ENCODE results near the gene OBSCN.

GRCh38 chr1:228402641-228403025 is 194.8 kb downstream of the OBSCN start:
- TF ChIP-seq POLR2AphosphoS5 (IDR thresholded peaks at IDR 0.05; ENCODE audit: low read depth) (no peak), CTCF (IDR thresholded peaks at IDR 0.05; ENCODE audit: insufficient read depth, low read length) (no peak), SPI1 (IDR thresholded peaks at IDR 0.05; ENCODE audit: borderline replicate concordance, low read depth) (no peak), GABPA (IDR thresholded peaks at IDR 0.05; ENCODE audit: low read depth) (no peak), REST (IDR thresholded peaks at IDR 0.05; ENCODE audit: insufficient replicate concordance, low read depth) (no peak)

All from HL-60 (cell line).